ENCODE measurements around the gene KSR1.
"Not testable (repeated sequence)": the region's sequence is repeated elsewhere in the genome, so short reads cannot be mapped to it uniquely, and the experiment has no call there.

KSR1 gene

GRCh38 chr17:27463235-27463677 lies 7.0 kb downstream of the KSR1 start:
- no peak for TF ChIP-seq CTCF (conservative IDR thresholded peaks at IDR 0.05)
- TF ChIP-seq ZFX (IDR thresholded peaks at IDR 0.05), result no peak
- no peak overlapping the region for H3K27ac ChIP-seq

- not testable (repeated sequence) for H3K27ac ChIP-seq
These were observed 7.8 kb downstream of the KSR1 start for GRCh38 chr17:27464019-27464418.

DNA sequence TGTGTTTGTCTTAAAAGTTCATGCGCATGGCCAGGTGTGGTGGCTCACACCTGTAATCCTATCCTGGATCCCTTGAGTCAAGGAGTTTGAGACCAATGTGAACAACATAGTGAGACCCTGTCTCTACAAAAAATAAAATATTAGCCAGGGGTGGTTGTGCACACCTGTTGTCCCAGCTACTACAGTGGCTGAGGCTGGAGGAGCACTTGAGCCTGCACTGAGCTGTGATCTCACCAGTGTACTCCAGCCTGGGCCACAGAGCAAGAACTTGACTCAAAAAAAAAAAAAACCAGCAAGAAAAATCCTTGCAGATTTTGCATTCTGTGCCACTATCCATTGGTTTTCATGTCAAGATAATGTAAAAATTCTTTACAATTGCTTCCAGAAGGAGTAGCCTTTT lies 8.2 kb downstream of the KSR1 start:
- no peak overlapping the region for H3K27ac ChIP-seq
- TF ChIP-seq CTCF (conservative IDR thresholded peaks at IDR 0.05), result no peak
- TF ChIP-seq ZFX (IDR thresholded peaks at IDR 0.05), result no peak

DNA sequence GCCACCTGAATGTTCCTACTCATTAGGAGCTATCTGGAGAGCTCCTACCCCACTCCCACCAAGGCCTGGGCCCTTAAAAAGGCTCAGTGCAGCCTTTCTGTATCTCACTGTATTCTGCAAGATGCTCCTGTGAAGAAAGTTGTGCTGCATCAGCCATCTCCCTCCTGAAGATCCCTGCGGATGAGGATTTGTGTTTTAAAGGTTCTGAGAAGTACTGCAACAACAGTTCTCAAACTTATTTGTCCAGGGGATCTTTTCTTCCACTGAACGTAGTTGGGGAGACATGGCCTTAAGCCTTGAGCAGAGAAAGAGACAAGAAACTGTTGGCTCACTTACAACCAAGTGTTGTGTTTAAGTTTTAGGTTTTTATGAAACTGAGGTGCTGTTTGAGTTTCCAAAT lies 9.6 kb downstream of the KSR1 start:
- H3K27ac ChIP-seq, result not testable (repeated sequence)

DNA sequence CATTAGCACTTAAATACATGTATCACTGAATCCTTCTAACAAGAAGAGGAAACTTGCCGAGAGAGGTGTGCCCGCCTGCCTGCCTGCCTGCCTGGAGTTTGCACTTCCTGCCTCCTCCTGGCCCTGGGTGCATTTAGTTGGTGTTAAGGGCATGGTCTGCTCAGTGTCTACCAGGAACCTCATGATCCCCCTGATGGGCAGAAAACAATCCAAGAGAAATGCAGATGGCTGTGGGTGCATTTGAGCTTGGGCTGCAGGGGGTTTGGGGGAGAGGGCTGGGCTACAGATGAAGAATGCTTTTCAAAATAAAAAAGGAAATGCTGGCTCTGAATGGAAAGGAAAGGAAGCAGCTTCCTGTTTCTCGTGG lies 10.1 kb downstream of the KSR1 start:
- TF ChIP-seq ZFX (IDR thresholded peaks at IDR 0.05) (no peak), CTCF (conservative IDR thresholded peaks at IDR 0.05) (no peak)
- H3K27ac ChIP-seq, result no peak overlapping the region

- H3K27ac ChIP-seq, result no peak overlapping the region
- TF ChIP-seq CTCF (conservative IDR thresholded peaks at IDR 0.05) (no peak), ZFX (IDR thresholded peaks at IDR 0.05) (no peak)
These were observed 10.6 kb downstream of the KSR1 start for GRCh38 chr17:27466743-27467375.

GRCh38 chr17:27469256-27469655 lies 13.0 kb downstream of the KSR1 start:
- no peak for TF ChIP-seq CTCF (conservative IDR thresholded peaks at IDR 0.05)
- TF ChIP-seq ZFX (IDR thresholded peaks at IDR 0.05), result no peak
- H3K27ac ChIP-seq, result no peak overlapping the region

DNA sequence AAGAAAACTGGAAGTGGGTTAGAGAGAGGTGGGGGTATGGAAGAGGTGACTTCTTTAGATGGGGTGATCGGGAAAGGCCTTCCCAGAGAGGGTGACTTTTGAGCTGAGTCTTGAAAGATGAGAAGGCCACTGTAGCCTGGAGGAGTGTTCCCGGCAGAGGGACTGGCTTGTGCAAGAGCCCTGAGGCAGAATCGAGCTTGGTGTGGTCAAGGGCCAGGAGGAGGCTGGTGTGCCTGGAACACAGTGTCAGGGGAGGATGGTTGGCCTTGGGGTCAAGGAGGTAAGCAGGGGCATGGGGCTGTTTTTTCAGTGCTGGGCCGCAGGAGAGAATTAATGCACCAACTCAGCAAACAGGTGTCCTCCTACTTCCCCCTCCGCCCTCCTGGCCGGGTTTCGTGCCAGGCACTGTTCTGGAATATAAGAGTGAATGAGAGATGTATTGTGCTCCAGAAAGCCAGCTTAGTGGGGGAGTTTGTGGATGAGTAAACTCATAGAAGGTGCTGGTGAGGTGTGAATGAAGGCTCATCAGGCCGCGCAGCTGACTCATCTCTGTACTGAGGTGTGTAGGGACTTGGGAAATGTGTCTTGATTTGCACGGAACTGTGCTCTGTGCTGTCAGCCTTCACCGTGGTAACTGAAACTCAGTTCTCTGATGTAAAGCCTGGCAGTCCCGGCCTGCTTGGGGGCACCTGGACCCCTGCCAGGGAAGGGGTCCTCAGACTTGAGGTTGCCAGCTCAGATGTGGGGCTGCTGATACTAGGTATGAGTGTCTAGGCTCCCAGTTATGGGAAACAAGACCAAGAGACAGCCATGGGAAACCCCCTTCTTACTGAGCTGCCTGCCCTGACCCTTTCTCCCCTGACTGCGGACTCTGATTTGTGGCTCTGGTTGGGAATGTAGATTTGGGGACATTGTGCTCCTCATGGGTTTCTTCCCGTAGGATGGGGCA lies 15.3 kb downstream of the KSR1 start:
- TF ChIP-seq ZFX (IDR thresholded peaks at IDR 0.05) (no peak), CTCF (conservative IDR thresholded peaks at IDR 0.05) (no peak)
- H3K27ac ChIP-seq, result no peak overlapping the region
